Neural cell (in vitro differentiated cells): ENCODE measurements around the gene MAD2L2.

Experiments used
- CTCF ChIP-seq: fragments of 450-650 bp; IDR thresholded peaks from 2 replicates; pipeline ENCODE4 v1.5.1; 2014; ENCODE audit warnings: antibody characterized with exemption, mild to moderate bottlenecking, moderate library complexity; ENCODE audit not compliant: poor library complexity, severe bottlenecking
- EP300 ChIP-seq: fragments of 450-650 bp; conservative IDR thresholded peaks from 2 replicates; pipeline ENCODE4 v1.6.1; 2014; ENCODE audit warnings: antibody characterized with exemption, mild to moderate bottlenecking, moderate library complexity; ENCODE audit not compliant: poor library complexity, severe bottlenecking
- RAD21 ChIP-seq: fragments of 450-650 bp; conservative IDR thresholded peaks from 2 replicates; pipeline ENCODE4 v1.6.1; 2014; ENCODE audit warnings: antibody characterized with exemption, mild to moderate bottlenecking, moderate library complexity
- TAF1 ChIP-seq: IDR thresholded peaks from 2 replicates; pipeline ENCODE4 v1.6.1; 2012; ENCODE audit warnings: low read depth

- TF ChIP-seq CTCF (no peak), RAD21 (no peak), EP300 (no peak), TAF1 (no peak)
These were observed 46.4 kb downstream of the MAD2L2 start for GRCh38 chr1:11634365-11635192.
